MCF 10A (cell line): ENCODE measurements around the gene PACSIN2. TPM values are rescaled to one million over a fixed set of nuclear protein-coding genes. Genes with fewer than 3 reads are reported as not detected.

Experiments used
- BruUV-seq: library from RNA; stranded (reverse); fragments of 400-500 nt; replicated peaks from 2 replicates; lab custom pipeline; 2021; lab: Mats Ljungman, UMichigan
- CTCF ChIA-PET: fragments of 300-600 bp; sonication (Branson Sonifier 250); formaldehyde crosslinking; extraction: SDS; loops from one replicate; lab custom pipeline; 2021; ENCODE audit warnings: antibody characterized with exemption, inconsistent platforms; lab: Yijun Ruan, JAX
- POLR2A ChIA-PET: fragments of 300-600, 350-650 bp; sonication (Branson Sonifier 250); formaldehyde crosslinking; extraction: SDS; loops from one replicate; lab custom pipeline; 2020; ENCODE audit warnings: antibody characterized with exemption, inconsistent platforms; lab: Yijun Ruan, JAX
- DNase-seq: peaks from one replicate; pipeline ENCODE4 v3.0.0-alpha.2; 2018; ENCODE audit not compliant: unreplicated experiment
- H3K27ac Mint-ChIP-seq: one replicate; pipeline ENCODE4 v1.8.0; 2022; ENCODE audit warnings: mild to moderate bottlenecking, low read depth, mixed read lengths; ENCODE audit not compliant: unreplicated experiment
- H3K27me3 Mint-ChIP-seq: one replicate; pipeline ENCODE4 v1.8.0; 2022; ENCODE audit warnings: mixed read lengths; ENCODE audit not compliant: insufficient read depth, unreplicated experiment
- H3K36me3 Mint-ChIP-seq: one replicate; pipeline ENCODE4 v1.8.0; 2022; ENCODE audit warnings: mild to moderate bottlenecking, moderate library complexity, mixed read lengths; ENCODE audit not compliant: insufficient read depth, unreplicated experiment
- H3K4me1 Mint-ChIP-seq: one replicate; pipeline ENCODE4 v1.8.0; 2022; ENCODE audit warnings: mixed read lengths; ENCODE audit not compliant: insufficient read depth, unreplicated experiment
- H3K4me3 Mint-ChIP-seq: one replicate; pipeline ENCODE4 v1.8.0; 2022; ENCODE audit warnings: mild to moderate bottlenecking, moderate library complexity, mixed read lengths; ENCODE audit not compliant: unreplicated experiment
- H3K9me3 Mint-ChIP-seq: one replicate; pipeline ENCODE4 v1.8.0; 2022; ENCODE audit warnings: mixed read lengths; ENCODE audit not compliant: unreplicated experiment
- CTCF ChIP-seq: fragments of 200-600 bp; IDR thresholded peaks from one replicate; pipeline ENCODE4 v1.8.0; 2022; ENCODE audit warnings: antibody characterized with exemption, mild to moderate bottlenecking; ENCODE audit not compliant: unreplicated experiment
- intact Hi-C: fragments of 100-400 bp; cut with micrococcal nuclease; formaldehyde crosslinking; loops from 2 replicates; pipeline ENCODE4 v1.14.1; 2022
- total RNA-seq: library from RNA; stranded (reverse); gene quantifications from 2 replicates; pipeline ENCODE4 v1.2.3, GENCODE V29; 2022

The PACSIN2 gene
- total RNA-seq, 1 experiment from 2014 or later = 67.3 TPM

- ChIA-PET POLR2A (interaction anchor here (0.6 to 1.9 kb wide), 4 partner anchors 11 to 71 kb away, joined by 3 to 8 read pairs (median 6); partner anchors contain the start of gene PACSIN2), CTCF (interaction anchor here (0.6 kb wide), 2 partner anchors 90 to 244 kb away, joined by 3 read pairs; no protein-coding TSS in a partner anchor)
- Mint-ChIP-seq H3K9me3 (no peaks in the 10 kb centered on the region), H3K36me3 (peaks cover 7% of the 10 kb centered on the region), H3K27ac (no peak overlapping the region), H3K4me1 (peaks cover 52% of the 10 kb centered on the region), H3K4me3 (no peak overlapping the region), H3K27me3 (no peaks in the 10 kb centered on the region)
- no peak for DNase-seq
- intact Hi-C loops = no loop called here
- BruUV-seq = no TSS peak
- TF ChIP-seq CTCF = no peak
Measured at GRCh38 chr22:42944409-42944808, 70.5 kb downstream of the PACSIN2 start.

GRCh38 chr22:42943981-42944380 lies 71.0 kb downstream of the PACSIN2 start:
- peaks cover 7% of the 10 kb centered on the region for H3K36me3 Mint-ChIP-seq
- peaks cover 51% of the 10 kb centered on the region for H3K4me1 Mint-ChIP-seq
- no peaks in the 10 kb centered on the region for H3K27me3 Mint-ChIP-seq
- intact Hi-C loops = no loop called here
- no peak for TF ChIP-seq CTCF
- DNase-seq = no peak
- no peak overlapping the region for H3K27ac Mint-ChIP-seq
- no peaks in the 10 kb centered on the region for H3K9me3 Mint-ChIP-seq
- H3K4me3 Mint-ChIP-seq = no peak overlapping the region
- no TSS peak for BruUV-seq
- POLR2A ChIA-PET = interaction anchor here (0.6 to 1.9 kb wide), 7 partner anchors 10 to 122 kb away, joined by 3 to 8 read pairs (median 4); partner anchors contain the start of gene PACSIN2
- CTCF ChIA-PET = interaction anchor here (0.6 kb wide), 2 partner anchors 90 to 244 kb away, joined by 3 read pairs; no protein-coding TSS in a partner anchor

GRCh38 chr22:42942351-42942750 lies 72.6 kb downstream of the PACSIN2 start:
- Mint-ChIP-seq H3K36me3 (peaks cover 7% of the 10 kb centered on the region), H3K4me3 (no peak overlapping the region), H3K27ac (no peak overlapping the region), H3K4me1 (peaks cover 51% of the 10 kb centered on the region), H3K27me3 (no peaks in the 10 kb centered on the region), H3K9me3 (no peaks in the 10 kb centered on the region)
- no peak for TF ChIP-seq CTCF
- POLR2A ChIA-PET = interaction anchor here (1.4 to 1.5 kb wide), 2 partner anchors 15 to 17 kb away, joined by 5 read pairs; no protein-coding TSS in a partner anchor
- no TSS peak for BruUV-seq
- intact Hi-C loops = no loop called here
- DNase-seq = no peak
- CTCF ChIA-PET = no interaction called here

- DNase-seq = peak; percentile 89
- peaks cover 12% of the 10 kb centered on the region for H3K36me3 Mint-ChIP-seq
- TF ChIP-seq CTCF = no peak
- no TSS peak for BruUV-seq
- no peaks in the 10 kb centered on the region for H3K9me3 Mint-ChIP-seq
- no peaks in the 10 kb centered on the region for H3K27me3 Mint-ChIP-seq
- intact Hi-C loops = loop anchor here (5.0 to 10.0 kb wide), 2 partner anchors 95 to 303 kb away; no protein-coding TSS in a partner anchor
- CTCF ChIA-PET = interaction anchor here (0.5 to 0.9 kb wide), 2 partner anchors 50 to 80 kb away, joined by 3 to 4 read pairs; no protein-coding TSS in a partner anchor
- no peak overlapping the region for H3K4me3 Mint-ChIP-seq
- peak overlapping the region; percentile 88 for H3K27ac Mint-ChIP-seq
- H3K4me1 Mint-ChIP-seq = peaks cover 51% of the 10 kb centered on the region
- POLR2A ChIA-PET = interaction anchor here (0.7 to 3.3 kb wide), 10 partner anchors 9 to 325 kb away, joined by 3 to 29 read pairs (median 6); partner anchors contain the start of genes PACSIN2 and POLDIP3
Measured at GRCh38 chr22:42939941-42940653, 74.9 kb downstream of the PACSIN2 start.
